Measurements from ENCODE around the gene UNC13B. TPM values are rescaled to one million over a fixed set of nuclear protein-coding genes. Genes with fewer than 3 reads are reported as not detected.
A peak's percentile ranks its signal among the peaks of the same experiment; 100 is the strongest.

The UNC13B gene
- total and polyA plus RNA-seq, 2 of the 13 experiments (the other 11 are each of a cell fraction or from before 2014, with no cell fraction given) = 14.0 to 18.3 TPM

DNA sequence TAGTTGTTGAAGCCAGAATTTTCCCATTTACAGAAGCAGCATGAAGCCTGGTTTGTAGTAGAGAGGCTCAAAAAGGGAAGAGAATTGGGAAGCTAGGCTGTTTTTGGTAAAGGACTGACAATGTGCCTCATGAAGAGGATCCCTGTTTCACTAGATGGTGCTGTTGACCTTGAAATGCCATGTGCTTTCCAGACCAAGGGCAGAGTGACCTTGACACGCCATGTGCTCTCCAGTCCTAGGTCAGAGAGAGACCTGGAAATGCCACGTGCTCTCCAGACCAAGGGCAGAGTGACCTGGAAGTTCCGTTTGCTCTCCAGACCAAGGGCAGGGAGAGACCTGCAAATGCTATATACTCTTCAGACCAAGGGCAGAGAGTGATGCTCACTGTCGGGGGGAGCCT is 32.0 kb downstream of the UNC13B start (continued):
- no peak for TF ChIP-seq HNRNPH1 (optimal IDR thresholded peaks at IDR 0.05; ENCODE audit: low read depth, low read length)
- TF ChIP-seq THAP11 (CRISPR knock-in tag; IDR thresholded peaks at IDR 0.05) = 0 out of 2 replicates have a peak, but pooled peaks have one; percentile 47
- no peak for TF ChIP-seq TRIM24 (CRISPR knock-in tag; IDR thresholded peaks at IDR 0.05)
- no peak for TF ChIP-seq ZNF225 (CRISPR knock-in tag; IDR thresholded peaks at IDR 0.05)
- TF ChIP-seq ERF (CRISPR knock-in tag; IDR thresholded peaks at IDR 0.05) = no peak
- TF ChIP-seq ZNF12 (CRISPR knock-in tag; IDR thresholded peaks at IDR 0.05) = no peak
- TF ChIP-seq PTBP1 (IDR thresholded peaks at IDR 0.05; ENCODE audit: low read depth, low read length, poor library complexity, severe bottlenecking) = no peak
- no peak for TF ChIP-seq ZNF552 (CRISPR knock-in tag; IDR thresholded peaks at IDR 0.05; ENCODE audit: borderline replicate concordance)
- TF ChIP-seq, protein P1, sequence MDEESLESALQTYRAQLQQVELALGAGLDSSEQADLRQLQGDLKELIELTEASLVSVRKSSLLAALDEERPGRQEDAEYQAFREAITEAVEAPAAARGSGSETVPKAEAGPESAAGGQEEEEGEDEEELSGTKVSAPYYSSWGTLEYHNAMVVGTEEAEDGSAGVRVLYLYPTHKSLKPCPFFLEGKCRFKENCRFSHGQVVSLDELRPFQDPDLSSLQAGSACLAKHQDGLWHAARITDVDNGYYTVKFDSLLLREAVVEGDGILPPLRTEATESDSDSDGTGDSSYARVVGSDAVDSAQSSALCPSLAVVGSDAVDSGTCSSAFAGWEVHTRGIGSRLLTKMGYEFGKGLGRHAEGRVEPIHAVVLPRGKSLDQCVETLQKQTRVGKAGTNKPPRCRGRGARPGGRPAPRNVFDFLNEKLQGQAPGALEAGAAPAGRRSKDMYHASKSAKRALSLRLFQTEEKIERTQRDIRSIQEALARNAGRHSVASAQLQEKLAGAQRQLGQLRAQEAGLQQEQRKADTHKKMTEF (CRISPR knock-in tag; IDR thresholded peaks at IDR 0.05) = no peak
- peak; percentile 52; the same call in 1 of the 2 replicates for TF ChIP-seq BORCS8-MEF2B (CRISPR knock-in tag; IDR thresholded peaks at IDR 0.05)
- no peak for TF ChIP-seq RBM22 (optimal IDR thresholded peaks at IDR 0.05; ENCODE audit: low read length)
- no peak for TF ChIP-seq KMT2A (CRISPR knock-in tag; IDR thresholded peaks at IDR 0.05)
- TF ChIP-seq, protein P2, sequence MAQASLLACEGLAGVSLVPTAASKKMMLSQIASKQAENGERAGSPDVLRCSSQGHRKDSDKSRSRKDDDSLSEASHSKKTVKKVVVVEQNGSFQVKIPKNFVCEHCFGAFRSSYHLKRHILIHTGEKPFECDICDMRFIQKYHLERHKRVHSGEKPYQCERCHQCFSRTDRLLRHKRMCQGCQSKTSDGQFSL (CRISPR knock-in tag; IDR thresholded peaks at IDR 0.05) = no peak
- TF ChIP-seq, protein P3, sequence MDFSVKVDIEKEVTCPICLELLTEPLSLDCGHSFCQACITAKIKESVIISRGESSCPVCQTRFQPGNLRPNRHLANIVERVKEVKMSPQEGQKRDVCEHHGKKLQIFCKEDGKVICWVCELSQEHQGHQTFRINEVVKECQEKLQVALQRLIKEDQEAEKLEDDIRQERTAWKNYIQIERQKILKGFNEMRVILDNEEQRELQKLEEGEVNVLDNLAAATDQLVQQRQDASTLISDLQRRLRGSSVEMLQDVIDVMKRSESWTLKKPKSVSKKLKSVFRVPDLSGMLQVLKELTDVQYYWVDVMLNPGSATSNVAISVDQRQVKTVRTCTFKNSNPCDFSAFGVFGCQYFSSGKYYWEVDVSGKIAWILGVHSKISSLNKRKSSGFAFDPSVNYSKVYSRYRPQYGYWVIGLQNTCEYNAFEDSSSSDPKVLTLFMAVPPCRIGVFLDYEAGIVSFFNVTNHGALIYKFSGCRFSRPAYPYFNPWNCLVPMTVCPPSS (IDR thresholded peaks at IDR 0.05) = no peak
- no peak for TF ChIP-seq FOSL2 (CRISPR knock-in tag; IDR thresholded peaks at IDR 0.05)
- TF ChIP-seq HNRNPK (IDR thresholded peaks at IDR 0.05; ENCODE audit: low read depth, low read length, poor library complexity, severe bottlenecking) = no peak
- TF ChIP-seq ZNF468 (CRISPR knock-in tag; IDR thresholded peaks at IDR 0.05) = no peak
- peak; percentile 26; the same call in 1 of the 2 replicates for TF ChIP-seq SMAD3 (CRISPR knock-in tag; IDR thresholded peaks at IDR 0.05)
- TF ChIP-seq WIZ (CRISPR knock-in tag; IDR thresholded peaks at IDR 0.05) = no peak
- 0 out of 2 replicates have a peak, but pooled peaks have one; percentile 47 for TF ChIP-seq ZBTB7A (CRISPR knock-in tag; IDR thresholded peaks at IDR 0.05)
- peak; percentile 63; the same call in 1 of the 2 replicates for TF ChIP-seq ZSCAN31 (CRISPR knock-in tag; IDR thresholded peaks at IDR 0.05; ENCODE audit: low read depth)
- TF ChIP-seq SRSF1 (optimal IDR thresholded peaks at IDR 0.05; ENCODE audit: low read depth, low read length) = no peak
- TF ChIP-seq KMT2B (CRISPR knock-in tag; IDR thresholded peaks at IDR 0.05) = no peak
- no peak for TF ChIP-seq ZUFSP (CRISPR knock-in tag; IDR thresholded peaks at IDR 0.05; ENCODE audit: borderline replicate concordance)
- no peak for TF ChIP-seq ZNF766 (CRISPR knock-in tag; IDR thresholded peaks at IDR 0.05; ENCODE audit: borderline replicate concordance)
- TF ChIP-seq NFATC3 (CRISPR knock-in tag; IDR thresholded peaks at IDR 0.05) = no peak
- no peak for TF ChIP-seq SOX5 (CRISPR knock-in tag; IDR thresholded peaks at IDR 0.05; ENCODE audit: borderline replicate concordance)
- no peak for TF ChIP-seq ZNF234 (CRISPR knock-in tag; conservative IDR thresholded peaks at IDR 0.05)
- TF ChIP-seq KLF16 (CRISPR knock-in tag; IDR thresholded peaks at IDR 0.05) = no peak
- TF ChIP-seq NR3C1 (CRISPR knock-in tag; IDR thresholded peaks at IDR 0.05) = no peak
- TF ChIP-seq GATAD2A (CRISPR knock-in tag; IDR thresholded peaks at IDR 0.05) = peak; percentile 53; the same call in 1 of the 2 replicates
